Upper lobe of left lung (tissue), 6 donors: ENCODE measurements around the gene ZBTB3. TPM values are rescaled to one million over a fixed set of nuclear protein-coding genes. Genes with fewer than 3 reads are reported as not detected.

Experiments
- ATAC-seq, 2 donors: fragments of 200-7000 bp; cut with Tn5 transposase; one replicate each; pipeline ENCODE4 v1.9.1; 2022; ENCODE audit warnings: mild to moderate bottlenecking in 2 of 2, moderate library complexity in 2 of 2; ENCODE audit not compliant: low FRiP score in 2 of 2
- DNase-seq, 2 donors: peaks; one replicate each; pipeline ENCODE4 v3.0.0-alpha.2; 2019 to 2020
- H3K27ac ChIP-seq, 4 donors: fragments of 200-600 bp; sonication (generic); one replicate each; pipeline ENCODE4 v1.5.1; 2016 to 2019
- H3K27me3 ChIP-seq, 4 donors: fragments of 200-600 bp; sonication (generic); one replicate each; pipeline ENCODE4 v1.5.1; 2017 to 2019
- H3K36me3 ChIP-seq, 4 donors: fragments of 200-600 bp; sonication (generic); one replicate each; pipeline ENCODE4 v1.5.1; 2016 to 2019
- H3K4me1 ChIP-seq, 4 donors: fragments of 200-600 bp; sonication (generic); one replicate each; pipeline ENCODE4 v1.5.1; 2018 to 2019
- H3K4me3 ChIP-seq, 4 donors: fragments of 200-600 bp; sonication (generic); one replicate each; pipeline ENCODE4 v1.5.1; 2017 to 2019; ENCODE audit warnings: mild to moderate bottlenecking in 2 of 4, moderate library complexity in 1 of 4
- H3K9me3 ChIP-seq, 4 donors: fragments of 200-600 bp; sonication (generic); one replicate each; pipeline ENCODE4 v1.5.1; 2018 to 2019
- CTCF ChIP-seq, 6 experiments: fragments of 450-650 bp in 4 of 6; fragments of 200-600 bp in 2 of 6; sonication (generic) in 2 of 6; IDR thresholded peaks; one replicate each; pipeline ENCODE4 v1.5.1; 2016 to 2019; ENCODE audit warnings: antibody characterized with exemption in 6 of 6
- EP300 ChIP-seq, 4 donors: sonication (generic); formaldehyde crosslinking; IDR thresholded peaks; one replicate each; pipeline ENCODE4 v1.5.1; 2017; ENCODE audit warnings: antibody characterized with exemption in 4 of 4, control low read depth in 2 of 4
- POLR2A ChIP-seq, 4 donors: fragments of 450-650 bp; IDR thresholded peaks; one replicate each; pipeline ENCODE4 v1.5.1; 2016 to 2017; ENCODE audit warnings: antibody characterized with exemption in 4 of 4, mild to moderate bottlenecking in 2 of 4
- POLR2AphosphoS5 ChIP-seq, 2 donors: sonication (generic); formaldehyde crosslinking; IDR thresholded peaks; one replicate each; pipeline ENCODE4 v1.5.1; 2017; ENCODE audit warnings: antibody characterized with exemption in 2 of 2
- WGBS, 2 donors: methylation state at CpG; one replicate each; pipeline ENCODE4 v1.1.5; 2017 to 2018; 5-methylcytosine and 5-hydroxymethylcytosine counted together
- total RNA-seq, 6 donors: library from RNA; depleted of rRNA in 4 of 6; stranded (reverse); fragments of >200 nt in 4 of 6; gene quantifications; one replicate each; pipeline versions ENCODE4 v1.1.0 to v1.2.1, GENCODE V29; 2016 to 2021
- donor health status: DM: no; HTN: no; CAD: no; lungs with moderate emphysema.
- donor health status: DM: no; HTN: yes; CAD: no; lungs with severe emphysema.

ZBTB3 gene
- total RNA-seq, 6 donors from 2014 or later, result 7.3 to 15.3 (median 11.7) TPM

- DNase-seq (peak; percentile 90 to 99), ATAC-seq (peak; percentile 94)
- Histone ChIP-seq H3K4me1 (peaks cover 37 to 61% (median 47%) of the 10 kb centered on the region in 4 donors), H3K4me3 (peak overlapping the region; percentile 49 to 66 (median 54)), H3K9me3 (no peaks in the 10 kb centered on the region), H3K27ac (peak overlapping the region; percentile 93 to 98 (median 95)), H3K36me3 (peaks cover 5 to 39% (median 32%) of the 10 kb centered on the region in 4 donors), H3K27me3 (no peaks in the 10 kb centered on the region)
- peak in 2 of 6 experiments; percentile 15 to 31 for TF ChIP-seq CTCF (IDR thresholded peaks at IDR 0.05)
- peak in 3 of 4 donors; percentile 51 to 84 (median 77) for TF ChIP-seq POLR2A (IDR thresholded peaks at IDR 0.05)
- TF ChIP-seq POLR2AphosphoS5 (IDR thresholded peaks at IDR 0.05), result peak; percentile 73 to 87
- TF ChIP-seq EP300 (IDR thresholded peaks at IDR 0.05), result peak in 1 of 4 donors; percentile 29
- 1% methylated on average over 44 to 47 of the region's 47 CpGs for WGBS, 2 donors
These were observed 44.5 kb downstream of the ZBTB3 start for GRCh38 chr11:62709247-62710000.

GRCh38 chr11:62708793-62709192 lies 45.2 kb downstream of the ZBTB3 start:
- H3K4me3 ChIP-seq, result peak overlapping the region; percentile 49 to 66 (median 54)
- 3% methylated on average over 7 of the region's 7 CpGs for WGBS, 2 donors
- peaks cover 37 to 55% (median 42%) of the 10 kb centered on the region in 4 donors for H3K4me1 ChIP-seq
- no peaks in the 10 kb centered on the region for H3K9me3 ChIP-seq
- no peak for TF ChIP-seq POLR2AphosphoS5 (IDR thresholded peaks at IDR 0.05)
- peak in 1 of 2 donors; percentile 43 for DNase-seq
- peaks cover 4 to 33% (median 25%) of the 10 kb centered on the region in 4 donors for H3K36me3 ChIP-seq
- peak overlapping the region; percentile 93 to 98 (median 95) for H3K27ac ChIP-seq
- ATAC-seq, result no peak
- no peaks in the 10 kb centered on the region for H3K27me3 ChIP-seq

- no peaks in the 10 kb centered on the region for H3K9me3 ChIP-seq
- peak overlapping the region in 3 of 4 donors; percentile 54 to 66 (median 55) for H3K4me3 ChIP-seq
- ATAC-seq (no peak), DNase-seq (no peak)
- no peaks in the 10 kb centered on the region for H3K27me3 ChIP-seq
- H3K27ac ChIP-seq, result peak overlapping the region; percentile 93 to 98 (median 95)
- 73 to 74% methylated on average over 5 of the region's 5 CpGs for WGBS, 2 donors
- H3K4me1 ChIP-seq, result peaks cover 36 to 51% (median 40%) of the 10 kb centered on the region in 4 donors
- H3K36me3 ChIP-seq, result peaks cover 4 to 29% (median 22%) of the 10 kb centered on the region in 4 donors
- no peak for TF ChIP-seq POLR2A (IDR thresholded peaks at IDR 0.05)
These were observed 45.6 kb downstream of the ZBTB3 start for GRCh38 chr11:62708392-62708791.

GRCh38 chr11:62707277-62707861 lies 46.6 kb downstream of the ZBTB3 start, which contains the start of the genes BSCL2 and GNG3:
Gene BSCL2, minus strand, starts transcription at chr11:62707424. Its CDS starts 229 bp downstream, at chr11:62707195.
Gene GNG3, plus strand, starts transcription at chr11:62707676. Its CDS starts 620 bp downstream, at chr11:62708296.
- 92 to 96% methylated on average over 6 to 9 of the region's 10 CpGs for WGBS, 2 donors
- Histone ChIP-seq H3K27ac (peak within 1 kb of the TSS; percentile 62 to 98 (median 94)), H3K4me3 (peak within 1 kb of the TSS; percentile 49 to 85 (median 73)), H3K9me3 (no peaks in the 10 kb centered on the region), H3K27me3 (no peaks in the 10 kb centered on the region), H3K36me3 (peaks cover 4 to 21% (median 17%) of the 10 kb centered on the region in 4 donors), H3K4me1 (peaks cover 31 to 43% (median 38%) of the 10 kb centered on the region in 4 donors)
- DNase-seq, result no peak
- ATAC-seq, result no peak
- no peak for TF ChIP-seq EP300 (IDR thresholded peaks at IDR 0.05)
- no peak for TF ChIP-seq POLR2AphosphoS5 (IDR thresholded peaks at IDR 0.05)

- H3K36me3 ChIP-seq, result peaks cover 0 to 17% (median 11%) of the 10 kb centered on the region in 4 donors
- DNase-seq (no peak), ATAC-seq (no peak)
- peak overlapping the region; percentile 62 to 89 (median 79) for H3K27ac ChIP-seq
- WGBS, 2 donors, result 81 to 83% methylated on average over 8 of the region's 8 CpGs
- H3K4me3 ChIP-seq, result peak overlapping the region in 3 of 4 donors; percentile 61 to 85 (median 85)
- H3K27me3 ChIP-seq, result no peaks in the 10 kb centered on the region
- no peak for TF ChIP-seq CTCF (IDR thresholded peaks at IDR 0.05)
- no peak for TF ChIP-seq POLR2AphosphoS5 (IDR thresholded peaks at IDR 0.05)
- TF ChIP-seq EP300 (IDR thresholded peaks at IDR 0.05), result no peak
- TF ChIP-seq POLR2A (IDR thresholded peaks at IDR 0.05), result no peak
- peaks cover 31 to 43% (median 38%) of the 10 kb centered on the region in 4 donors for H3K4me1 ChIP-seq
- no peaks in the 10 kb centered on the region for H3K9me3 ChIP-seq
These were observed 47.1 kb downstream of the ZBTB3 start for GRCh38 chr11:62706850-62707247.
